H1 (cell line): Measurements from ENCODE around the gene KCNT1. TPM values are rescaled to one million over a fixed set of nuclear protein-coding genes. Genes with fewer than 3 reads are reported as not detected.

Experiments used
- CBX8 ChIP-seq: fragments of 300-800, 300-1000 bp; sonication (generic); IDR thresholded peaks from 2 replicates; pipeline ENCODE4 v1.7.1; 2016; ENCODE audit warnings: low read depth, low read length, borderline replicate concordance
- SIRT6 ChIP-seq: IDR thresholded peaks from one replicate; pipeline ENCODE4 v1.7.1; 2012; ENCODE audit warnings: low read length, inconsistent platforms
- TAF1 ChIP-seq: IDR thresholded peaks from 2 replicates; pipeline ENCODE4 v1.6.1; 2011; ENCODE audit warnings: mild to moderate bottlenecking, low read depth, low read length
- polyA plus RNA-seq, 7 experiments: library from polyadenylated mRNA; depleted of rRNA in 3 of 7; stranded (reverse) in 5 of 7; unstranded in 2 of 7; fragments of >200 nt in 5 of 7; fragments of 200-250 nt in 2 of 7; gene quantifications; 1 replicate in 5 of 7; 2 replicates in 1 of 7; 4 replicates in 1 of 7; pipeline versions ENCODE4 v1.2.1 to v1.2.3, GENCODE V29; 2011 to 2013; ENCODE audit warnings: missing spikeins in 2 of 7, mixed read lengths in 2 of 7
- total RNA-seq: library from RNA; stranded (reverse); fragmentation: NEBNext Ultra II Directional; extraction: Animal tissue kit (Norgen Biotek cat#: 25700); gene quantifications from 2 replicates; pipeline ENCODE4 v1.2.1, GENCODE V29; 2021
- TF ChIP-seq, protein P1 (sequence below): fragments of 300-600 bp; sonication (generic); IDR thresholded peaks from 2 replicates; pipeline ENCODE4 v1.7.1; 2012; ENCODE audit warnings: low read length, moderate library complexity, mild to moderate bottlenecking, inconsistent platforms; ENCODE audit not compliant: insufficient replicate concordance
- TF ChIP-seq, protein P2 (sequence below): IDR thresholded peaks from 2 replicates; pipeline ENCODE4 v1.6.1; 2012; ENCODE audit warnings: inconsistent platforms
- TF ChIP-seq, protein P3 (sequence below): IDR thresholded peaks from 2 replicates; pipeline ENCODE4 v1.6.1; 2011; ENCODE audit warnings: low read length, improper control_type of control experiment
- TF ChIP-seq, protein P4 (sequence below): IDR thresholded peaks from 2 replicates; pipeline ENCODE4 v1.6.1; 2011; ENCODE audit warnings: low read depth, mild to moderate bottlenecking, low read length; ENCODE audit not compliant: insufficient read depth

Gene KCNT1
- total and polyA plus RNA-seq, 2 of the 8 experiments (the other 6 are each of a cell fraction or from before 2014, with no cell fraction given): 0.13 to 0.20 TPM

DNA sequence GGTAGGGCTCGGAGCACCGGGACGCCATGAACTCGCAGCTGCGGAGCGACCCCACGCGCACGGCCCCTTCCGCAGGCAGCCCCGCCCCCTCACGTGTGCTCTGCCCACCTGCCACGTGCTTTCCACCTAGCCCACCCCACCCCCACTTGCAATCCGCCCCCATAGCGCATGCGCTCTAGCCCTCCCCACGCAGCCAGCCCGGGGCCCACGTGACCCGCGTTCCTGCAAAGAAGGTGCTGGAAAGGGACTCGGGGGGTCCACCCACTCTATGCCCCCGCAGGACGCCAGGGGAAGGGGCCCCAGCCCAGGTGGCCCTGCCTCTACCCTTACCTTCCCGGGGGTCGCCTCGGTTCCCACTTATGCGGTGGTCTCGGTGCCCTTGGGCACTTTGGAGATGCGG lies 2.5 kb upstream of the KCNT1 start, which contains the start of gene SOHLH1 (continued):
- TF ChIP-seq, protein P1, sequence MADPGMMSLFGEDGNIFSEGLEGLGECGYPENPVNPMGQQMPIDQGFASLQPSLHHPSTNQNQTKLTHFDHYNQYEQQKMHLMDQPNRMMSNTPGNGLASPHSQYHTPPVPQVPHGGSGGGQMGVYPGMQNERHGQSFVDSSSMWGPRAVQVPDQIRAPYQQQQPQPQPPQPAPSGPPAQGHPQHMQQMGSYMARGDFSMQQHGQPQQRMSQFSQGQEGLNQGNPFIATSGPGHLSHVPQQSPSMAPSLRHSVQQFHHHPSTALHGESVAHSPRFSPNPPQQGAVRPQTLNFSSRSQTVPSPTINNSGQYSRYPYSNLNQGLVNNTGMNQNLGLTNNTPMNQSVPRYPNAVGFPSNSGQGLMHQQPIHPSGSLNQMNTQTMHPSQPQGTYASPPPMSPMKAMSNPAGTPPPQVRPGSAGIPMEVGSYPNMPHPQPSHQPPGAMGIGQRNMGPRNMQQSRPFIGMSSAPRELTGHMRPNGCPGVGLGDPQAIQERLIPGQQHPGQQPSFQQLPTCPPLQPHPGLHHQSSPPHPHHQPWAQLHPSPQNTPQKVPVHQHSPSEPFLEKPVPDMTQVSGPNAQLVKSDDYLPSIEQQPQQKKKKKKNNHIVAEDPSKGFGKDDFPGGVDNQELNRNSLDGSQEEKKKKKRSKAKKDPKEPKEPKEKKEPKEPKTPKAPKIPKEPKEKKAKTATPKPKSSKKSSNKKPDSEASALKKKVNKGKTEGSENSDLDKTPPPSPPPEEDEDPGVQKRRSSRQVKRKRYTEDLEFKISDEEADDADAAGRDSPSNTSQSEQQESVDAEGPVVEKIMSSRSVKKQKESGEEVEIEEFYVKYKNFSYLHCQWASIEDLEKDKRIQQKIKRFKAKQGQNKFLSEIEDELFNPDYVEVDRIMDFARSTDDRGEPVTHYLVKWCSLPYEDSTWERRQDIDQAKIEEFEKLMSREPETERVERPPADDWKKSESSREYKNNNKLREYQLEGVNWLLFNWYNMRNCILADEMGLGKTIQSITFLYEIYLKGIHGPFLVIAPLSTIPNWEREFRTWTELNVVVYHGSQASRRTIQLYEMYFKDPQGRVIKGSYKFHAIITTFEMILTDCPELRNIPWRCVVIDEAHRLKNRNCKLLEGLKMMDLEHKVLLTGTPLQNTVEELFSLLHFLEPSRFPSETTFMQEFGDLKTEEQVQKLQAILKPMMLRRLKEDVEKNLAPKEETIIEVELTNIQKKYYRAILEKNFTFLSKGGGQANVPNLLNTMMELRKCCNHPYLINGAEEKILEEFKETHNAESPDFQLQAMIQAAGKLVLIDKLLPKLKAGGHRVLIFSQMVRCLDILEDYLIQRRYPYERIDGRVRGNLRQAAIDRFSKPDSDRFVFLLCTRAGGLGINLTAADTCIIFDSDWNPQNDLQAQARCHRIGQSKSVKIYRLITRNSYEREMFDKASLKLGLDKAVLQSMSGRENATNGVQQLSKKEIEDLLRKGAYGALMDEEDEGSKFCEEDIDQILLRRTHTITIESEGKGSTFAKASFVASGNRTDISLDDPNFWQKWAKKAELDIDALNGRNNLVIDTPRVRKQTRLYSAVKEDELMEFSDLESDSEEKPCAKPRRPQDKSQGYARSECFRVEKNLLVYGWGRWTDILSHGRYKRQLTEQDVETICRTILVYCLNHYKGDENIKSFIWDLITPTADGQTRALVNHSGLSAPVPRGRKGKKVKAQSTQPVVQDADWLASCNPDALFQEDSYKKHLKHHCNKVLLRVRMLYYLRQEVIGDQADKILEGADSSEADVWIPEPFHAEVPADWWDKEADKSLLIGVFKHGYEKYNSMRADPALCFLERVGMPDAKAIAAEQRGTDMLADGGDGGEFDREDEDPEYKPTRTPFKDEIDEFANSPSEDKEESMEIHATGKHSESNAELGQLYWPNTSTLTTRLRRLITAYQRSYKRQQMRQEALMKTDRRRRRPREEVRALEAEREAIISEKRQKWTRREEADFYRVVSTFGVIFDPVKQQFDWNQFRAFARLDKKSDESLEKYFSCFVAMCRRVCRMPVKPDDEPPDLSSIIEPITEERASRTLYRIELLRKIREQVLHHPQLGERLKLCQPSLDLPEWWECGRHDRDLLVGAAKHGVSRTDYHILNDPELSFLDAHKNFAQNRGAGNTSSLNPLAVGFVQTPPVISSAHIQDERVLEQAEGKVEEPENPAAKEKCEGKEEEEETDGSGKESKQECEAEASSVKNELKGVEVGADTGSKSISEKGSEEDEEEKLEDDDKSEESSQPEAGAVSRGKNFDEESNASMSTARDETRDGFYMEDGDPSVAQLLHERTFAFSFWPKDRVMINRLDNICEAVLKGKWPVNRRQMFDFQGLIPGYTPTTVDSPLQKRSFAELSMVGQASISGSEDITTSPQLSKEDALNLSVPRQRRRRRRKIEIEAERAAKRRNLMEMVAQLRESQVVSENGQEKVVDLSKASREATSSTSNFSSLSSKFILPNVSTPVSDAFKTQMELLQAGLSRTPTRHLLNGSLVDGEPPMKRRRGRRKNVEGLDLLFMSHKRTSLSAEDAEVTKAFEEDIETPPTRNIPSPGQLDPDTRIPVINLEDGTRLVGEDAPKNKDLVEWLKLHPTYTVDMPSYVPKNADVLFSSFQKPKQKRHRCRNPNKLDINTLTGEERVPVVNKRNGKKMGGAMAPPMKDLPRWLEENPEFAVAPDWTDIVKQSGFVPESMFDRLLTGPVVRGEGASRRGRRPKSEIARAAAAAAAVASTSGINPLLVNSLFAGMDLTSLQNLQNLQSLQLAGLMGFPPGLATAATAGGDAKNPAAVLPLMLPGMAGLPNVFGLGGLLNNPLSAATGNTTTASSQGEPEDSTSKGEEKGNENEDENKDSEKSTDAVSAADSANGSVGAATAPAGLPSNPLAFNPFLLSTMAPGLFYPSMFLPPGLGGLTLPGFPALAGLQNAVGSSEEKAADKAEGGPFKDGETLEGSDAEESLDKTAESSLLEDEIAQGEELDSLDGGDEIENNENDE: no peak
- TF ChIP-seq CBX8: no peak
- TF ChIP-seq TAF1: no peak
- TF ChIP-seq SIRT6: no peak
- TF ChIP-seq, protein P2, sequence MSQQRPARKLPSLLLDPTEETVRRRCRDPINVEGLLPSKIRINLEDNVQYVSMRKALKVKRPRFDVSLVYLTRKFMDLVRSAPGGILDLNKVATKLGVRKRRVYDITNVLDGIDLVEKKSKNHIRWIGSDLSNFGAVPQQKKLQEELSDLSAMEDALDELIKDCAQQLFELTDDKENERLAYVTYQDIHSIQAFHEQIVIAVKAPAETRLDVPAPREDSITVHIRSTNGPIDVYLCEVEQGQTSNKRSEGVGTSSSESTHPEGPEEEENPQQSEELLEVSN: no peak
- TF ChIP-seq, protein P3, sequence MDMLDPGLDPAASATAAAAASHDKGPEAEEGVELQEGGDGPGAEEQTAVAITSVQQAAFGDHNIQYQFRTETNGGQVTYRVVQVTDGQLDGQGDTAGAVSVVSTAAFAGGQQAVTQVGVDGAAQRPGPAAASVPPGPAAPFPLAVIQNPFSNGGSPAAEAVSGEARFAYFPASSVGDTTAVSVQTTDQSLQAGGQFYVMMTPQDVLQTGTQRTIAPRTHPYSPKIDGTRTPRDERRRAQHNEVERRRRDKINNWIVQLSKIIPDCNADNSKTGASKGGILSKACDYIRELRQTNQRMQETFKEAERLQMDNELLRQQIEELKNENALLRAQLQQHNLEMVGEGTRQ: no peak
- TF ChIP-seq, protein P4, sequence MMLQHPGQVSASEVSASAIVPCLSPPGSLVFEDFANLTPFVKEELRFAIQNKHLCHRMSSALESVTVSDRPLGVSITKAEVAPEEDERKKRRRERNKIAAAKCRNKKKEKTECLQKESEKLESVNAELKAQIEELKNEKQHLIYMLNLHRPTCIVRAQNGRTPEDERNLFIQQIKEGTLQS: no peak
- TF ChIP-seq, all 59 proteins: peak for 0
